ENCODE data around the gene ECI2.

GRCh38 chr6:4167123-4167522, 31.7 kb upstream of the ECI2 start:
- TF ChIP-seq, protein P1, sequence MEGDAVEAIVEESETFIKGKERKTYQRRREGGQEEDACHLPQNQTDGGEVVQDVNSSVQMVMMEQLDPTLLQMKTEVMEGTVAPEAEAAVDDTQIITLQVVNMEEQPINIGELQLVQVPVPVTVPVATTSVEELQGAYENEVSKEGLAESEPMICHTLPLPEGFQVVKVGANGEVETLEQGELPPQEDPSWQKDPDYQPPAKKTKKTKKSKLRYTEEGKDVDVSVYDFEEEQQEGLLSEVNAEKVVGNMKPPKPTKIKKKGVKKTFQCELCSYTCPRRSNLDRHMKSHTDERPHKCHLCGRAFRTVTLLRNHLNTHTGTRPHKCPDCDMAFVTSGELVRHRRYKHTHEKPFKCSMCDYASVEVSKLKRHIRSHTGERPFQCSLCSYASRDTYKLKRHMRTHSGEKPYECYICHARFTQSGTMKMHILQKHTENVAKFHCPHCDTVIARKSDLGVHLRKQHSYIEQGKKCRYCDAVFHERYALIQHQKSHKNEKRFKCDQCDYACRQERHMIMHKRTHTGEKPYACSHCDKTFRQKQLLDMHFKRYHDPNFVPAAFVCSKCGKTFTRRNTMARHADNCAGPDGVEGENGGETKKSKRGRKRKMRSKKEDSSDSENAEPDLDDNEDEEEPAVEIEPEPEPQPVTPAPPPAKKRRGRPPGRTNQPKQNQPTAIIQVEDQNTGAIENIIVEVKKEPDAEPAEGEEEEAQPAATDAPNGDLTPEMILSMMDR (IDR thresholded peaks at IDR 0.05), result no peak
- TF ChIP-seq POLR2A (IDR thresholded peaks at IDR 0.05), result no peak

Data from esophagus squamous epithelium (tissue), 4 donors.